Activated T-cell treated with anti-CD3 and anti-CD28 coated beads for 24 hours (primary cell): ENCODE measurements around the gene PTPRN2.
"Not testable (repeated sequence)": the region's sequence is repeated elsewhere in the genome, so short reads cannot be mapped to it uniquely, and the experiment has no call there.

ENCODE experiments used
- DNase-seq: peaks from one replicate; pipeline ENCODE4 v3.0.0-alpha.2; 2020; ENCODE audit warnings: low read depth

Gene PTPRN2

GRCh38 chr7:157789942-157790341, 797.7 kb downstream of the PTPRN2 start:
- no peak for DNase-seq

- no peak for DNase-seq
Observed at GRCh38 chr7:157789094-157789493, 798.5 kb downstream of the PTPRN2 start.

GRCh38 chr7:157788573-157788972, 799.0 kb downstream of the PTPRN2 start:
- no peak for DNase-seq

GRCh38 chr7:157787275-157787701, 800.3 kb downstream of the PTPRN2 start:
- DNase-seq: no peak

GRCh38 chr7:157786375-157787274, 801.0 kb downstream of the PTPRN2 start:
- DNase-seq: no peak

- no peak for DNase-seq
Observed at GRCh38 chr7:157785486-157786186, 802.0 kb downstream of the PTPRN2 start.

GRCh38 chr7:157784979-157785441, 802.6 kb downstream of the PTPRN2 start:
- DNase-seq: no peak

GRCh38 chr7:157784041-157784835, 803.4 kb downstream of the PTPRN2 start:
- no peak for DNase-seq

GRCh38 chr7:157782041-157782440, 805.6 kb downstream of the PTPRN2 start:
- no peak for DNase-seq

- DNase-seq: no peak
Observed at GRCh38 chr7:157780721-157781120, 806.9 kb downstream of the PTPRN2 start.

- no peak for DNase-seq
Observed at GRCh38 chr7:157780312-157780711, 807.3 kb downstream of the PTPRN2 start.

- DNase-seq: no peak
Observed at GRCh38 chr7:157779206-157779605, 808.4 kb downstream of the PTPRN2 start.

GRCh38 chr7:157777194-157777762, 810.3 kb downstream of the PTPRN2 start:
- DNase-seq: not testable (repeated sequence)

- no peak for DNase-seq
Observed at GRCh38 chr7:157775560-157776332, 811.9 kb downstream of the PTPRN2 start.

- no peak for DNase-seq
Observed at GRCh38 chr7:157775021-157775559, 812.5 kb downstream of the PTPRN2 start.

- no peak for DNase-seq
Observed at GRCh38 chr7:157774495-157774894, 813.1 kb downstream of the PTPRN2 start.

GRCh38 chr7:157773361-157773760, 814.3 kb downstream of the PTPRN2 start:
- no peak for DNase-seq

GRCh38 chr7:157772486-157773130, 815.0 kb downstream of the PTPRN2 start:
- no peak for DNase-seq

GRCh38 chr7:157771689-157772088, 815.9 kb downstream of the PTPRN2 start:
- no peak for DNase-seq

GRCh38 chr7:157770716-157771320, 816.8 kb downstream of the PTPRN2 start:
- DNase-seq: no peak
